NCI-H1105 (cell line): ENCODE data around the gene SLC9A9.
A peak's percentile ranks its signal among the peaks of the same experiment; 100 is the strongest.

Experiments
- DNase-seq: peaks from one replicate; lab custom pipeline; 2025; lab: John Stamatoyannopoulos, UW

The SLC9A9 gene

DNA sequence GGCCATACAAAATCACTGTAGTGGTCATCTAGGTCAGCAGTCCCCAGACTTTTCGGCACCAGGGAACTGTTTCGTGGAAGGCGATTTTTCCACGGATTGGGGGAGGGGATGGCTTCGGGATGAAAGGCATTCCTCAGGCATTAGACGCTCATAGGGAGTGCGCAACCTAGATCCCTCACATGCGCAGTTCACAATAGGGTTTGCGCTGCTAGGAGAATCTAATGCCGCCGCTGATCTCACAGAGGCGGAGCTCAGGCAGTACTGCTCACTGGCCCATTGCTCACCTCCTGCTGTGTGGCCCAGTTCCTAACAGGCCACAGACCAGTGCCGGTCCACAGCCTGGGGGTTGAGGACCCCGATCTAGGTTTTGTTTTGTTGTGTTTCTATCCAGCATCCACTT is 200.1 kb downstream of the SLC9A9 start:
- DNase-seq: no peak

DNA sequence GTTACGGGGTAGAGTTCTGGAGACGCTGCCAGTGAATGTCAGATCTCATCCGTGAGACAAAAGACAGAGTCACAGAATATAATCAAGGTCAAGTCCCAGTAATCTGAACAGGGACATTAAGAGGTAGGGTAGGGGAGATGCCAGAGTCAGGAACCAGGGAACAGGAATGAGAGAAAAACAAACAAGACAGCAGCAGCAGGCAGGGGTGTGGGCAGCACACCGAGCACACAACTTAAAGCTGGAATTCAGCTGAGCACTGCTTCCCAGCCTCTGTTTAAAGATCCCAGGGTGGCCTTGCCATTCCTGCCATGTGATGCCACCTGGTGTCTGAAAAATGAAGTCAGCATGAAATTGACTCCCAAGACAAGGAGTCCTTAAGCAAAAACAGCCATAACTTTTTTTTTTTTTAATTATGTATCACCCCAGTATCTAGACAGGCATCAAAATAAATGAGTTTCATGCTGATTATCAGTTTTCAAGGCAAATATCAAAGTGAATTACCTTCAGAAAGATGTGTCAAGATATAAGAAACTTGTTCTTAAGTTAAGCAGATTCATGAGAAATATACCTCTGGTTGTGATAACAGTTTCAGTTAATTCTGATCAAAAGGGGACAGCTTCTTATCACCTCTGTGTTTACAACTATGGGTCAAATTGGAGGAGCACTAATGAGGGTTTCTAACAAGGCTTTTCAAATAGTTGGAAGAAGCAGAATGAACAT is 203.7 kb downstream of the SLC9A9 start:
- peak; percentile 84 for DNase-seq

DNA sequence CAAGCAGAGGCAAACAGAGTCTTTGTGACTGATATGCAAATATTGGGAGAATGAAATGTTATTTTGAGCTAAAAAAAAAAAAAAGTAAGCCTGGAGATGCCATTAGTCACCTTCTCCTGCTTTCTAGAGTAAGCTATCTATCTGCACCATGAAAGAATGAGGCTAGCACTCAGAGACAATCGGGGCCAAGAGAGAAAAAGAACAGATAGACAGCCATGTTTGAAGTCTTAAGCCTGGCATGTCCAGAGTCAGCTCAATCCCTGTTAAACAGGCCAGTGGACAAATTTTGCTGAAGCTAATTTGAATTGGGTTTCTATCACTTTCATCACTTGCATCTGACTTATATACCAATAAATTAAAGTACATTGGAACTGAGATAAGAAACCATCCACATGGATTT is 204.4 kb downstream of the SLC9A9 start:
- no peak for DNase-seq

GRCh38 chr3:143640774-143641173 is 207.5 kb downstream of the SLC9A9 start:
- DNase-seq: no peak

- DNase-seq: no peak
These were observed 211.1 kb downstream of the SLC9A9 start for GRCh38 chr3:143637133-143637532.

- DNase-seq: peak; percentile 61
These were observed 213.3 kb downstream of the SLC9A9 start for GRCh38 chr3:143634991-143635390.

DNA sequence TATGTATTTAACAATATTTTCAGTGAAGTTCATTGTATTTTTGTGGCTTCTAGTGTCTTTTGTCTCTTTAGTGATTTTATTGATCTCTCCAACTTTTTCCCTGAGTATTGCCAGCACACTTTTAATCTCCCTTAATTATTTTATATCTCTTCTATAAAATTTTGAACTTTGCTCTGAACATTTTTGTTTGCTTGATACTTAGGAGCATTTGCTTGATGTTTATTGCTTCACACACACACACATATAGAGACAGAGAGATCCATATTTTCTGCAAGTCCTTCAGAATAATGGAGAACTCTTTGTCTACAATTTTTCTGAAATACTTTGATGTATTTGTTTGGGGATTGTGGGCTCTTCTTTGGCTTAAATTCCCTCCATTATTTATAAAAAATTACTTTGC is 213.8 kb downstream of the SLC9A9 start:
- no peak for DNase-seq

DNA sequence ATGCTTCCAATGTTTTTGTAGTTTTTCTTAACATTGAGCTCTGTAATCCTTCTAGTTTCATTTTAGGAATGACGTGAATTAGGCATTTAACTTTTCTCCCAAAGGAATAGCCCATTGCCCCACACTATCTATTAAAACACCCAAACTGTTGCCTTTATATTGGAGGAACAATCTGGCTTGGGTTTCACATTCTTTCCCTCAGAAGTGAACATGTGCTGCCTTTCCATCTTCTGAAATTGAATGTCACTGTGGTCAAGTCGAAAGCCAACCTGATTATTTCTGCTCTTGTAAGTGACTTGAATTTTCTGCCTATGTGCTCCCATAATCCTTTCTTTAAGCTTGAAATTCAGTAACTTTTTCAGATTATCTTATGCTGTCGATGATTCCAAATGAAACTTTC is 214.5 kb downstream of the SLC9A9 start:
- DNase-seq: no peak

DNA sequence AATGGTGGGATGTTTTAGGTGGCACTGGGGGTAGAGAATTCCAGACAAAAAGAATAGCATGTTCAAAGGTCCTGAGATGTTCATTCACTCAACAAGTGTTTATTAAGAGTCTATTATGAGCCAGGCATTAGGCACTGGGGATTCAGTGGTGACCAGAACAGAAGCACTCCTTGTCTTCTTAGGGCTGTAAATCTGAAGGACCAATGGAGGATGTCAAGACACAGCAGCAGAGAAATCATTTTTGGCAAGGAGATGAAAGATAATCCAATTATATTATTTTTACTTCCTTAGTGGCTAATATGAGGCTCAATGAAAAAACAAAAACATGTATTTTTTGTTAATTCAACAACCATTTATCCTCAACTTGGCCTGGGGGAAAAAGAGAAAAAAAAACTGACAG is 218.5 kb downstream of the SLC9A9 start:
- DNase-seq: no peak

GRCh38 chr3:143628971-143629370 is 219.3 kb downstream of the SLC9A9 start:
- DNase-seq: no peak

DNA sequence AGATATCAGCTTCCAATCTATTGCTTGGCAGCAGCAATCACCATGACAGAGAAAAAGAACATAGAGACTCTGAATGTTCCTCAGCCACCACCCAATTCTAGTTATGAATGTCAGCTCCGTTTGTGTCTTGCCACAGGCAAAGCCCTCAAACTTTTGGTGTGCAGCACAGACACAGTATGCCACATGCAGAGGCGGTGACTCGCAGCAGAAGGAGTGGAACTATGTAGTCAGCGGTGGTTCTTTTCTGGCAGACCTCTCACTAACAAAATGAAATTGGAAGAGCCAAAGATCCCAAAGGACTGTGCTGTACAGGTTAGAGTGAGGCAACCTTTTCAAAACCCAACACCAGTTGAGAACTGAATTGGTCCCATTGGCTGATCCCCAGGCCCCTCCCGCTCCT is 220.9 kb downstream of the SLC9A9 start:
- DNase-seq: no peak

- DNase-seq: no peak
These were observed 229.0 kb downstream of the SLC9A9 start for GRCh38 chr3:143619231-143619630.

- DNase-seq: no peak
These were observed 231.2 kb downstream of the SLC9A9 start for GRCh38 chr3:143617050-143617449.

DNA sequence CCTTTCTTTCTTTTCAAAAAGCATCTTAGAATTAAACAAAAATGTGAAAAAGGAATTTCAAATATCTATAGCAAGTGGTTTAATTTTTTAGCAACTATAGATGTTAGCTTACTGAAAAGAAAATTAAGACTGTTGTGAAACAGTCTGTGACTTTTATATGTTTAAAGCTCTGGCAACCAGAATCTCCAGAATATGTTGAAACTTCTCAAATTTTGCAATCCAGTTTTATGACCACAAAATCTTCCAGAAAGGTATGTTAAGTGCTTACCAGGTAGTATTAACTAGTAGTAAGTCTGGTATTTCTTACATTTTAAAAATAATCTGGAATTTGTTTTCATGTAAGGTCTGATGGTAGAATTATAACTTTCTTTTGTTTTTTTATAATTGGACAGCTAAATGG is 235.0 kb downstream of the SLC9A9 start:
- no peak for DNase-seq

- no peak for DNase-seq
These were observed 235.7 kb downstream of the SLC9A9 start for GRCh38 chr3:143612541-143612940.

GRCh38 chr3:143608966-143609365 is 239.3 kb downstream of the SLC9A9 start:
- no peak for DNase-seq

- no peak for DNase-seq
These were observed 242.9 kb downstream of the SLC9A9 start for GRCh38 chr3:143605233-143605950.

DNA sequence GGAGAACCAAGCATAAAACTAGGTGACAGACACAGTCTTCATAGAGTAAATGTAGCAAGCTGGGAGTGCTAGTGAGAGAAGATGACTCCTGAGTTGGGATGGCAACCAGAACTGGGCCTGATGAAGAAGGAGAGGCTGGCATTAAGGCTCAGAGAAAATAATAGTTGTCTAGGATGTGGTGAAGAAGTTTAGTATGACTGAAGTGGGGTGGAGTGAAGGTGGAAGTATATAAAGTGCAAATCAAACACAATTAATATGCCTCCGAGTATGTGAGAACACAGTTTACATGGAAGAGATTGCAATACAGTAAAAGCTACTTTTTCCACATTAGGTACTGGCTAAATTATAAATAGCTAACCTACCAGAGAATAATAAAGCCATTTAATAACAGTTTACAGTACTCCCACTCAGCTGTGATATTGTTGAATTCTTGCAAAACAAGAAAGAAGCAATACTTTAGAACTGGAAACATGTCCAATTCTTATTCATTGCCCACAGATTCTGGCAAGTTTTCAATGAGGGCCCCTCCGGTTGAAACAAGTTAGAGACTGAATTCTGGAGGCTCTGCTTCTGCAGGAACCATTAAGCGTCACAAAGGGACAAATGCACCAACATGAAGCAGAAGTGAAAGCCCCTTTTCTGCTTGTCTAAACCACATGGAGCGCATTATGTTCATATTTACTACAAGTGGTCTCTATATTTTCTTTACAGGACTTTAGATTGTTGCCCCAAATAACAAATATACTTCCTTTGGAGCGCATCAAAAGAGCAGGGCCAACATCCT is 243.7 kb downstream of the SLC9A9 start:
- DNase-seq: no peak

DNA sequence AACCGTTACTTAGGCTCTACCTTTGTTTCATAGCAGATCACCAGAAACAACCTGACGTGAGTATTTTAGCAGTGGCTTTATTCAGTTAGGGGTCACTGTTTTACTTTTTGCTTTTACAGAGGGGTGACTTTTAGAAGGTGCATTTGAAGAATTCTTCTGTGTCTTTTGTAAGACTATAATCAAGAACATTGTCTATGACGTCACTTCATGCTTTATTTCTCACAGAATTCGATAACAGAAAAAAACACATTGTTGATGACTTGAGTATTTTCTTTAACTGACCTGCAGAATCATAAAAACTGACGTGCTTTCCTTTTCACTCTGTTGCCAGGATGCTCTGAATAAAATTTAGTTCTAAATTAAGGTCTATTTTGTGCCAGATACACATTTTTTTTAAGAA is 244.5 kb downstream of the SLC9A9 start:
- DNase-seq: no peak

GRCh38 chr3:143601723-143602484 is 246.4 kb downstream of the SLC9A9 start:
- no peak for DNase-seq

GRCh38 chr3:143600756-143601718 is 247.2 kb downstream of the SLC9A9 start:
- no peak for DNase-seq
